ENCODE results near the gene CLEC4A.

Gene CLEC4A

DNA sequence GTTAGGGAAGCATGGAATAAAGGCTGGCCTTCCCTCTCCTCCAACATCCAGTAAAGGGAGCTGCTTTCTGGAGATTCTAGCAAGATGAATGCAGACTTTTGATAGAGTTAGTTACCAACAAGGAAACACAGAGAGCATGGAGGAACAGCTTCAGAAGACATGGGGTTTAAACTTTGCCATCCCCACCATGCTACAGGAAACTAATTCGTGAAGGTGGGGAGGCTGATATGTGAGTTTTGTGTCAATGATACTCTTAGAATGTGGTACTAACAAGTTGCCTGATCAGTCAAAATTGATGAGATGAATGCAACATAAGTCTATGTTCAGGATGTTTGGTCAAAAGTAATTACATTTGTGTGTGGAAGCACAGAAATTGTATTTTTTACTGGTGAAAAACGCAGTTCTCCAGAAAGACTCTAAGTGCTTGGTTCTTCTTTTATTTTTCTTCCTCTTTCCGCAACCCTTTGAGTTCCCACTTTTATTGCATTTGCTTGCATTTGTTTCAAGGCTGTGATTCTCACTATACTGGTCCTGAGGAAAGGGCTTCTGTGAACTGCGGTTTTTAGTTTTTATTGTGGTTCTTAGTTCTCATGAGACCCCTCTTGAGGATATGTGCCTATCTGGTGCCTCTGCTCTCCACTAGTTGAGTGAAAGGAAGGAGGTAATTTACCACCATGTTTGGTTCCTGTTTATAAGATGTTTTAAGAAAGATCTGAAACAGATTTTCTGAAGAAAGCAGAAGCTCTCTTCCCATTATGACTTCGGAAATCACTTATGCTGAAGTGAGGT lies at the start of gene CLEC4A:
Gene CLEC4A (plus strand): TSS at position 494 of the 789 bp plus-strand sequence. CDS start 262 bp downstream, at position 756.
- Histone ChIP-seq H3K36me3 (replicated peaks; ENCODE audit: low read depth, low read length) (no peaks in the 10 kb centered on the region), H3K4me3 (ENCODE audit: low read length) (peak within 1 kb of the TSS; percentile 50), H3K27ac (ENCODE audit: low read length) (peak within 1 kb of the TSS; percentile 76), H2AFZ (ENCODE audit: low read depth, low read length) (peak within 1 kb of the TSS; percentile 54; the same call in 1 of the 2 replicates), H3K27me3 (ENCODE audit: low read depth, low read length) (no peaks in the 10 kb centered on the region), H4K20me1 (ENCODE audit: insufficient read depth, low read length) (no peaks in the 10 kb centered on the region), H3K4me2 (ENCODE audit: low read length) (peak within 1 kb of the TSS; percentile 74), H3K79me2 (ENCODE audit: low read length) (no peaks in the 10 kb centered on the region), H3K4me1 (ENCODE audit: low read length) (peaks cover 19% of the 10 kb centered on the region), H3K9me3 (ENCODE audit: insufficient read depth, low read length) (no peaks in the 10 kb centered on the region), H3K9ac (ENCODE audit: low read length) (peak within 1 kb of the TSS; percentile 22; the same call in 1 of the 2 replicates)
- TF ChIP-seq EZH2phosphoT487 (IDR thresholded peaks at IDR 0.05; ENCODE audit: low read depth) (no peak), CTCF (IDR thresholded peaks at IDR 0.05; ENCODE audit: low read depth, low read length) (no peak)

GRCh38 chr12:8075935-8076334 lies 47.5 kb upstream of the CLEC4A start:
- no peak overlapping the region for H3K27ac ChIP-seq (ENCODE audit: low read length)
- H3K9ac ChIP-seq (ENCODE audit: low read length) = no peak overlapping the region
- no peaks in the 10 kb centered on the region for H3K36me3 ChIP-seq (replicated peaks; ENCODE audit: low read depth, low read length)
- H3K9me3 ChIP-seq (ENCODE audit: insufficient read depth, low read length) = no peaks in the 10 kb centered on the region
- H3K4me3 ChIP-seq (ENCODE audit: low read length) = no peak overlapping the region
- H4K20me1 ChIP-seq (ENCODE audit: insufficient read depth, low read length) = no peaks in the 10 kb centered on the region
- no peak overlapping the region for H3K4me2 ChIP-seq (ENCODE audit: low read length)
- H3K79me2 ChIP-seq (ENCODE audit: low read length) = no peaks in the 10 kb centered on the region
- TF ChIP-seq CTCF (IDR thresholded peaks at IDR 0.05; ENCODE audit: low read depth, low read length) (no peak), EZH2phosphoT487 (IDR thresholded peaks at IDR 0.05; ENCODE audit: low read depth) (no peak)
- H3K27me3 ChIP-seq (ENCODE audit: low read depth, low read length) = no peaks in the 10 kb centered on the region
- peaks cover 31% of the 10 kb centered on the region for H3K4me1 ChIP-seq (ENCODE audit: low read length)
- H2AFZ ChIP-seq (ENCODE audit: low read depth, low read length) = no peak overlapping the region

GRCh38 chr12:8076366-8076765 lies 47.1 kb upstream of the CLEC4A start:
- no peaks in the 10 kb centered on the region for H3K9me3 ChIP-seq (ENCODE audit: insufficient read depth, low read length)
- no peaks in the 10 kb centered on the region for H4K20me1 ChIP-seq (ENCODE audit: insufficient read depth, low read length)
- H3K9ac ChIP-seq (ENCODE audit: low read length) = no peak overlapping the region
- H2AFZ ChIP-seq (ENCODE audit: low read depth, low read length) = no peak overlapping the region
- TF ChIP-seq CTCF (IDR thresholded peaks at IDR 0.05; ENCODE audit: low read depth, low read length) (no peak), EZH2phosphoT487 (IDR thresholded peaks at IDR 0.05; ENCODE audit: low read depth) (no peak)
- H3K4me3 ChIP-seq (ENCODE audit: low read length) = no peak overlapping the region
- H3K27ac ChIP-seq (ENCODE audit: low read length) = no peak overlapping the region
- H3K79me2 ChIP-seq (ENCODE audit: low read length) = no peaks in the 10 kb centered on the region
- no peak overlapping the region for H3K4me2 ChIP-seq (ENCODE audit: low read length)
- H3K4me1 ChIP-seq (ENCODE audit: low read length) = peaks cover 31% of the 10 kb centered on the region
- H3K27me3 ChIP-seq (ENCODE audit: low read depth, low read length) = no peaks in the 10 kb centered on the region
- H3K36me3 ChIP-seq (replicated peaks; ENCODE audit: low read depth, low read length) = no peaks in the 10 kb centered on the region

- H3K9me3 ChIP-seq (ENCODE audit: insufficient read depth, low read length) = no peaks in the 10 kb centered on the region
- H3K27me3 ChIP-seq (ENCODE audit: low read depth, low read length) = no peaks in the 10 kb centered on the region
- H2AFZ ChIP-seq (ENCODE audit: low read depth, low read length) = no peak overlapping the region
- no peak overlapping the region for H3K27ac ChIP-seq (ENCODE audit: low read length)
- H3K4me3 ChIP-seq (ENCODE audit: low read length) = no peak overlapping the region
- H3K9ac ChIP-seq (ENCODE audit: low read length) = no peak overlapping the region
- H3K36me3 ChIP-seq (replicated peaks; ENCODE audit: low read depth, low read length) = no peaks in the 10 kb centered on the region
- H3K4me2 ChIP-seq (ENCODE audit: low read length) = peak overlapping the region; percentile 46
- TF ChIP-seq CTCF (IDR thresholded peaks at IDR 0.05; ENCODE audit: low read depth, low read length) (no peak), EZH2phosphoT487 (IDR thresholded peaks at IDR 0.05; ENCODE audit: low read depth) (no peak)
- peaks cover 31% of the 10 kb centered on the region for H3K4me1 ChIP-seq (ENCODE audit: low read length)
- H3K79me2 ChIP-seq (ENCODE audit: low read length) = peaks cover 6% of the 10 kb centered on the region
- H4K20me1 ChIP-seq (ENCODE audit: insufficient read depth, low read length) = no peaks in the 10 kb centered on the region
These were observed 46.2 kb upstream of the CLEC4A start for GRCh38 chr12:8077207-8077606.

All from OCI-LY3 (cell line).